GM12874 (cell line): Measurements from ENCODE around the gene MYBL2.

Experiments
- TF ChIP-seq, protein P1 (sequence below): IDR thresholded peaks from 2 replicates; pipeline ENCODE4 v1.5.1; 2011; ENCODE audit warnings: low read depth, mild to moderate bottlenecking, control low read depth, low read length, moderate library complexity; ENCODE audit not compliant: insufficient read depth

The MYBL2 gene

DNA sequence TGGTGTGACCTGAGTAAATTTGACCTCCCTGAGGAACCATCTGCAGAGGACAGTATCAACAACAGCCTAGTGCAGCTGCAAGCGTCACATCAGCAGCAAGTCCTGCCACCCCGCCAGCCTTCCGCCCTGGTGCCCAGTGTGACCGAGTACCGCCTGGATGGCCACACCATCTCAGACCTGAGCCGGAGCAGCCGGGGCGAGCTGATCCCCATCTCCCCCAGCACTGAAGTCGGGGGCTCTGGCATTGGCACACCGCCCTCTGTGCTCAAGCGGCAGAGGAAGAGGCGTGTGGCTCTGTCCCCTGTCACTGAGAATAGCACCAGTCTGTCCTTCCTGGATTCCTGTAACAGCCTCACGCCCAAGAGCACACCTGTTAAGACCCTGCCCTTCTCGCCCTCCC is 35.6 kb downstream of the MYBL2 start:
- TF ChIP-seq, protein P1, sequence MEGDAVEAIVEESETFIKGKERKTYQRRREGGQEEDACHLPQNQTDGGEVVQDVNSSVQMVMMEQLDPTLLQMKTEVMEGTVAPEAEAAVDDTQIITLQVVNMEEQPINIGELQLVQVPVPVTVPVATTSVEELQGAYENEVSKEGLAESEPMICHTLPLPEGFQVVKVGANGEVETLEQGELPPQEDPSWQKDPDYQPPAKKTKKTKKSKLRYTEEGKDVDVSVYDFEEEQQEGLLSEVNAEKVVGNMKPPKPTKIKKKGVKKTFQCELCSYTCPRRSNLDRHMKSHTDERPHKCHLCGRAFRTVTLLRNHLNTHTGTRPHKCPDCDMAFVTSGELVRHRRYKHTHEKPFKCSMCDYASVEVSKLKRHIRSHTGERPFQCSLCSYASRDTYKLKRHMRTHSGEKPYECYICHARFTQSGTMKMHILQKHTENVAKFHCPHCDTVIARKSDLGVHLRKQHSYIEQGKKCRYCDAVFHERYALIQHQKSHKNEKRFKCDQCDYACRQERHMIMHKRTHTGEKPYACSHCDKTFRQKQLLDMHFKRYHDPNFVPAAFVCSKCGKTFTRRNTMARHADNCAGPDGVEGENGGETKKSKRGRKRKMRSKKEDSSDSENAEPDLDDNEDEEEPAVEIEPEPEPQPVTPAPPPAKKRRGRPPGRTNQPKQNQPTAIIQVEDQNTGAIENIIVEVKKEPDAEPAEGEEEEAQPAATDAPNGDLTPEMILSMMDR, result no peak

DNA sequence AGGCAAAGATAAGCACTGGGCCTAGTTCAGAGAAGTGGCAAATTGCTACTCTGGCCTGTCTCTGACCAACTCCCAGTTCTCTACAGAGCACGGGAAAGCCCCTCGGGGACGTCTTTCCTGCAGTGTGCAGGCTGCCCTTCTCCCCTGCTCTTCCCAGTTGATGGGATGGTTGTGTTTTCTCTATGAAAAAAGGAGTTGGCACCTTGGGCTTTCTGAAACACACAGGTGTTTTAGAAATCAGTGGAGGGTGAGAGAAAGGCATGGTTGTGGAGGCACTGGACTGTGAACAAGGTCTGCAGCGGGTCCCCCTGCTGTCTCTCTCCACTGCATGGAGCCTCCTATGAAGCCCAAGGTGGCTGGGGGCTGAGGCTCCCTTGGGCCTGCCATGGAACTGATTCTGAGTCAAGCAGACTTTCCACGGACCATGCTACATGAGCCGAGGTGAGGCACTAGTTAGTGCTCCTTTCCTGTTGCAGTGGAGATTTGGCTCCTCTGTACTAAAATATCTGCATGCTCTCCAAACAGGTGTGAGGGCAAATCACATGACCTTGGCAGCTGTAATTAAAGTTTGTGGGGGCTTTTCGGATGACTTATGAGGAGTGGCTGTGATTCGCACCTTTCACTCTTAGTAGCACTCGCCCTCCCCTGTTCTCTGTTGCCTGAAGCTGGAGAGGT is 43.6 kb downstream of the MYBL2 start:
- TF ChIP-seq, protein P1, result no peak

GRCh38 chr20:43711098-43711654 is 44.3 kb downstream of the MYBL2 start:
- TF ChIP-seq, protein P1, result no peak

- TF ChIP-seq, protein P1, result no peak
Measured at GRCh38 chr20:43715044-43715443, 48.1 kb downstream of the MYBL2 start.

DNA sequence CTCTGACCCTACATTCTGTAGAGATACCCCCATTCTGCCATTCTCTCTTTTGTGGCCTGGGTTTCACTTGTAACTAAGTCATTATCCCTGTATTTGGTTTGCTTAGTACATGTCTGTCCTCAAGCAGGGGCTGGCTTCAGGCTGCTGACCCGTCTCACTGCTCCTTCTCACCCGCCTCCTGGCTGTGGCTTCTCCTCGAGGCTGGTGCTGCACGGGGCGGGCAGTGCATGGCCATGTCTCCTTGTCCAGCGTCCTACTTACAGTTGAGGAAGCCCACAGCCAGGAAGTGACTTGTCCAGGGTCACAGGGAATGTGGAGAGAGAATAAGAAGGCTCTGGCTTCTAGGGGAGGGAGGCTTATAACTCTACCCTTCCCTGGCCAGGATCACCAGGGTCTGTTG is 48.6 kb downstream of the MYBL2 start:
- TF ChIP-seq, protein P1, result no peak

- TF ChIP-seq, protein P1, result no peak
Measured at GRCh38 chr20:43716123-43716522, 49.2 kb downstream of the MYBL2 start.

DNA sequence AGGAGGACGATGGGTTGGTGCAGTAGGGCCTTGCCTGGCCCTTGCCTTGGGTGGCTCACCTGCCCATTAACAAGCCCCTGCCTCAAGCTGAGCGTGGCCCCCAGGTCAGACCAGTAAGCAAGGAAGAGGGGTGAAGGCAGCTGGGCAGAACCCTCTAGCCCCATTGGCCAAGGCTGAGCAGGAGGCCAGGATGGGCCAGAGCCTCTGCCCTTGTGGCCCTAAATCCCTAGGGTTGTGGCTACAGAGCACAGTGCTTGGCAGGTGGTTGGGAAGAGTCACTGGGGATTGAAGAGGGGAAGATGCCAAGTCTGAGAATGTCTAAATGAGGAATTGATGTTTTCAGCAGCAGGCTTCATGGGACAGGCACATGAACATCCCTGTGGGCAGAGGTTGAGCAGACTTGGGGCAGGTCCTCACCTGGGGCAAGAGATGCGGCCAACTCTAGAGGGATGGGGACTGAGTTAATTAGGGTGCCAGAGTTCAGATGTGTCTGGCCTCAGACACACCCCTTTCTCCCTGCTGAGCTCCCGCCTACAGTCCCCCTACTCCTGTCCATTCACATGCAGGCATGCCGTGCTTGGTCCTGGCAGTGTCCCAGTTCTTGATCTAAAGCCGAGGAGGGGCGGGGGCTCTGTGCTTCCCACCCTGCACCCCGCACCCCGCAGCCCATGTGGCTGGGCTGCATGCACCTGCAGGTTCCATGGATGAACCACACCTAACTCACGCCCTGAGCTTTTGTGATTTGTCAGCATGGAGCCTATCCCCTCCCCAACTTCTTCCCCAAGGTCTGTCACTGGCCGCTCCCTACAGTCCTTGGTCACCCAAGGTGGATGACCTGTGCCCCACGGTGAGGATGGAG is 50.1 kb downstream of the MYBL2 start:
- TF ChIP-seq, protein P1, result no peak
